Stimulated activated CD4-positive, alpha-beta T cell treated with anti-CD3 and anti-CD28 coated beads, Interleukin-1b, Interleukin-23, amount 100 ng/mL, for 24 hours (primary cell): Measurements from ENCODE around the gene RAB4A.
"Not testable (repeated sequence)": the region's sequence is repeated elsewhere in the genome, so short reads cannot be mapped to it uniquely, and the experiment has no call there.

Experiments
- DNase-seq, 4 experiments: peaks; one replicate each; pipeline ENCODE4 v3.0.0-alpha.2; 2020; ENCODE audit warnings: low read depth in 4 of 4, low spot score in 1 of 4

RAB4A gene

GRCh38 chr1:229271448-229272159 is 693 bp downstream of the RAB4A start:
- DNase-seq = no peak

GRCh38 chr1:229272164-229273158 is 1.6 kb downstream of the RAB4A start:
- no peak for DNase-seq

GRCh38 chr1:229273507-229274232 is 2.8 kb downstream of the RAB4A start:
- DNase-seq = no peak

DNA sequence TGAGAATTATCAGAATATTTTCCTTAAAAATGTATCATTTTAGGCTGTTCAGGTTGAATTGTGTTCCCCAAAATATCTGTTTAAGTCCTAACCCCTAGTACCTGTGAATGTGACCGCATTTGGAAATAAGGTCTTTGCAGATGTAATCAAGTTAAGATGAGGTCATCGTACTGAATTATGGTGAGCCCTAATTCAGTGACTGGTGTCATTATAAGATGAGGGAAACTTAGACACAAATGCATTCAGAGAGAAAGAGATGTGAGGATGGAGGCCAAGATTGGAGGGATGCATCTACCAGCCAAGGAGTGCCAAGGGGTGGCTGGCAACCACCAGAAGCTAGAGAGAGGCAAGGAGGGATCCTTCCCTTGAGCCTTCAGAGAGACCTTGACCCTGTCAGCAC is 4.1 kb downstream of the RAB4A start:
- DNase-seq = no peak

DNA sequence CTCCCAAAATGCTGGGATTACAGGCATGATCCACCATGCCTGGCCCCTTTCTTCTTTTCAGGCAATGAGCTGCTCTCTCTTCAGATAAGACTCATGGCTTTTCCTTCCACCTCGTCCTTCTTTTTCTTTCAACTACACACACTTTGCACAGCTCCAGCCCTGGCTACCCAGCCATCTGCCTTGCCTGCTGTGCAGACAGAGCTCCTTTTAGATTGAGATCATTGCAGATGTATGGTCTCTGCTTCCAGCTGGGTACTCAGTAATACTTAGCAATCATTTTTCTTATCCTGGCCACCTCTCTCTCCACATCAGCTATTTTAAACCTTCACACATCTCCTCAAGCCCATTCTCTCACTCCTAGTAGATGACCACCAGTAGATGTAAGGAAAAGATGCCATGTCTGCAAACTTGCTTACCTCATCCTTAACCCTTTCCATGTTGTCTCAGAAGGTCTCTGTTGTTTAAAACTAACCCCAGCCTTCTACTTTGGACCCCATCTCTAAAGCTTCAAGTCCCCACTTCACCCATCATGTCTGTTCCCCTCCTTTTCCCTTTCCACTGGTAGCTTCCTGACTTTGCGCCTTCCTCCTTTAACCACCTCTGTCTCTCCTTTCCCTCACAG is 7.3 kb downstream of the RAB4A start:
- no peak for DNase-seq

- DNase-seq = no peak
Observed at GRCh38 chr1:229279242-229279641, 8.3 kb downstream of the RAB4A start.

DNA sequence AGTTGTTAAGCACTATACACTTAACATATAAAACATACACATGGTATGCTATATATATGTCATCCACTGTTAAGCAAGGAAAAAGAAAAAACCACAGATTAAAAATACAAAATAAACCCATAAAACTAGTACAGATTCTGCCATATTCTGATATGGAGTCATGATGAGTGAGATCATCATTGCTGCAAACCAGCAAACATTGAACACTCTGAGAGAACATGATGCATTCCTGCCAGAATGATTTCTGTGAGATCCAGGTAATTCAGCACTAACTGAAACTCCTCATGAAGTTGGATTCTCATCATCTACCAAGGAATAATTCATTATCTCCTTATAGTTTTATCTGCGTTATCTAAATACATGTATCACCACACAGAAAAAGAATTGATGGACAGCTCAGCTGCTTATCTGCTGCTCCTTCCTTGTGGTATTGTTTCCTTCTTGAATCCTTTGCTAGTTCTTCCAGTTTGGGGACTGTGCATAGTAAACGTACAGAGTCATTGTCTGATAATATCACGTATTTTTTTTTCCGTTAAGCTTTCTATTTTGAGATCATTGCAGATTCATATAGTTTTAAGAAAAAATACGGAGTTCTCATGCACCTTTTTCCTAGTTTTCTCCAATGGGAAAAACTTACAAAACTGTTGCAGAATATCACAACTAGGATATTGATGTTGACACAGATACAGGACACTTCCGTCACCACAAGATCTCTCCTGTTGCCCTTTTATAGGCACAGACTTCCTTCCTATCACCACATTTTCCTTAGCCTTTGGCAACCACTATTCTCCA is 9.3 kb downstream of the RAB4A start:
- DNase-seq = no peak

DNA sequence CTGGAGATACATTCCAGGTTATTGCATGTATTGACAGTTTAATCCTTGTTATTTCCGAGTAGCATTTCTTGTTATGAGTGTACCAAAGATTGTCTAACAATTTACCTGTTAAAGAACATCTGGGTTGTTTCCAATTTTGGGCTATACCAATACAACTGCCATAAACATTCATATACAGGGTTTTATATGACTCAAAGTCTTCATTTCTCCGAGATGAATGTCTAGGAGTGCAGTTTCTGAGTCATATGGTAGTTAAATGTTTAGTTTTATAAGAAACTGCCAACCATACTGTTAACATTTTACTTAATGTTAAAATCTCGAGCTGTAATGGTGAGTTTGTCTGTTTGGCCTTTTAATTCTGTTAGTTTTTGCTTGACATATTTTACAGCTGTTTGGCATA is 10.0 kb downstream of the RAB4A start:
- no peak for DNase-seq

- DNase-seq = no peak
Observed at GRCh38 chr1:229281339-229281926, 10.5 kb downstream of the RAB4A start.

GRCh38 chr1:229282295-229282823 is 11.4 kb downstream of the RAB4A start:
- no peak for DNase-seq

GRCh38 chr1:229283183-229283611 is 12.3 kb downstream of the RAB4A start:
- no peak for DNase-seq

DNA sequence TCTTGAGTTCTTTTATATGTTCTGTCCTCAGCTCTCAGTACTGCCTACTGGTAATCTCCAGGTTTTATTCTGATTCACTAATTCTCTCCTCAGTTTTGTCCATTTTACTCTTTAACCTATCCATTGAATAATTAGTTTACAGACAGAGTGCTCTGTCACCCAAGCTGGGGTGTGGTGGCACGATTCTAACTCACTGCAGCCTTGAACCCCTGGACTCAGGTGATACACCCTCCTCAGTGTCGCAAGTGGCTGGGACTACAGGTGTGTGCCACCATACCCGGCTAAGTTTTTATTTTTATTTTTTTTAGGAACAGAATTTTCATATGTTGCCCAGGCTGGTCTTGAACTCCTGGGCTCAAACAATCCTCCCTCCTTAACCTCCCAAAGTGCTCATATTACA is 14.0 kb downstream of the RAB4A start:
- DNase-seq = no peak

GRCh38 chr1:229285440-229285839 is 14.5 kb downstream of the RAB4A start:
- no peak for DNase-seq

GRCh38 chr1:229286099-229286766 is 15.3 kb downstream of the RAB4A start:
- DNase-seq = no peak

DNA sequence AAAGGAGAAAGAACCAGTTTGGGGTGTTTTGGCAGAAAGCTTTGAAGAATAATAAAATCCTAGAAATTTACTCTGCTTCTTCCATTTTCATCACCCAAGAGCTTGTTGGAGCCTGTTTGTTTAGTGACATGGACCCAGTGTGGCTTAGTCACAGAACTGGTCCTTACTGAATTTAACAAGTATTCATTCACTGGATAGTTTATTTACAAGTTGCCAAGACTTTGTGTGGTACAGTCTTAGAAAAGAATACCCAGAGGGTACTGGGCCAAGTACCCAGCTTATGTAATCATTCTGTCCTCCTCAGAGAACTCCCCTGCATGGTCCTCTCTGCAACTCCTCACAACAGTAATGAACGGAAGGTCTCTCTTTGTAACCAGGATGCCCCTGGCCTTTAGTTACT is 16.4 kb downstream of the RAB4A start:
- DNase-seq = no peak

GRCh38 chr1:229288516-229288915 is 17.6 kb downstream of the RAB4A start:
- DNase-seq = no peak

GRCh38 chr1:229291686-229292085 is 20.8 kb downstream of the RAB4A start:
- not testable (repeated sequence) for DNase-seq

DNA sequence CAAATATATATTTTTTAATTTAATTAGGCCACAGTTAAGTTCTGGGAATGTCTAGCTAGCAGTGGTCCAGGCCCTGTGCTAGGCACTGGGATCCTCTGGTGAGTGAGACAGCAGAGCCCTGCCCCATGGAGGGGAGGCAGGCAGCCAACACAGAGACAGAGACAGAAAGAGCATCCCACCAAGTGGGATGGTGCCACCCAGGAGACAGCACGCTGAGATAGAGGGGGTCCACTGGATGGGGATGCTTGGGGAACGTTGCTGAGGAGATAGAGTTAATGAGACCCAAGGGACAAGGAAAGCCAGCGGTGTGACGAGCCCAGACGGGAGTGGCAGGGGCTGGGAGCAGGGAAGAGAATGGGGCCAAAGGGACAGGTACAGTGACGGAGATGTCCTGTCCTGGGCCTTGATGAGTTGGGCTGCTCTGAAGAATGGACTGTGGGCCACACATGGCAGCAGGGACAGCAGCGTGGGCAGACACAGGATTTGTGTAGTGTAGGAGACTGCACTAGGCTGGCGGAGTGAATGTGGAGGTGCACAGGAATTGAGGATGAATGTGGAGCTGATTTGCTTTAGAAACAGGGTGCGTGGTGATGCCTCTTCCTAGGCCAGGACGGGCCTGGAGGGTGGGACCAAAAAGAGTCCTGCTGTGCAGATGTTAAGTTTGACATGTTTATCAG is 22.8 kb downstream of the RAB4A start:
- no peak for DNase-seq

DNA sequence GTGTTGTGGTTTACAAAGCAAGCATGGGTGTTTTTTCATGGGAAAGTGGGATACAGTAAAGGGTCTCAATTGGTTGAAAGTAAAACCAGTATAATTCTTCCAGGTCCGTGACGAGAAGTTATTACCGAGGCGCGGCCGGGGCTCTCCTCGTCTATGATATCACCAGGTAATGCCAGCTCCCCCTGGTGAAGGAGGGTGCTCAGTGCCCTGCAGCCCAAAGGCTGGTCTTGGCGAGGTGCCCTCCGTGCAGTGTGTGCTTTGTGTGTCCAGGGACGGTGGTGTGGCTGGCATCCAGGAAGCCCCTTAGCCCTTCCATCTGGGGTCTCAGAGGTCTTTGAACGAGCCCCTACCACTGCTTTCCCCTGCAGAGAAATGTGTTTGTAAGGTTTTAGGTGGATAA is 24.8 kb downstream of the RAB4A start:
- no peak for DNase-seq
